ENCODE data around the gene TIGIT.

Gene TIGIT

GRCh38 chr3:114320246-114320645 lies 26.4 kb downstream of the TIGIT start:
- no peak for DNase-seq (ENCODE audit: low read depth)
- TF ChIP-seq, protein P1, sequence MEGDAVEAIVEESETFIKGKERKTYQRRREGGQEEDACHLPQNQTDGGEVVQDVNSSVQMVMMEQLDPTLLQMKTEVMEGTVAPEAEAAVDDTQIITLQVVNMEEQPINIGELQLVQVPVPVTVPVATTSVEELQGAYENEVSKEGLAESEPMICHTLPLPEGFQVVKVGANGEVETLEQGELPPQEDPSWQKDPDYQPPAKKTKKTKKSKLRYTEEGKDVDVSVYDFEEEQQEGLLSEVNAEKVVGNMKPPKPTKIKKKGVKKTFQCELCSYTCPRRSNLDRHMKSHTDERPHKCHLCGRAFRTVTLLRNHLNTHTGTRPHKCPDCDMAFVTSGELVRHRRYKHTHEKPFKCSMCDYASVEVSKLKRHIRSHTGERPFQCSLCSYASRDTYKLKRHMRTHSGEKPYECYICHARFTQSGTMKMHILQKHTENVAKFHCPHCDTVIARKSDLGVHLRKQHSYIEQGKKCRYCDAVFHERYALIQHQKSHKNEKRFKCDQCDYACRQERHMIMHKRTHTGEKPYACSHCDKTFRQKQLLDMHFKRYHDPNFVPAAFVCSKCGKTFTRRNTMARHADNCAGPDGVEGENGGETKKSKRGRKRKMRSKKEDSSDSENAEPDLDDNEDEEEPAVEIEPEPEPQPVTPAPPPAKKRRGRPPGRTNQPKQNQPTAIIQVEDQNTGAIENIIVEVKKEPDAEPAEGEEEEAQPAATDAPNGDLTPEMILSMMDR (IDR thresholded peaks at IDR 0.05; ENCODE audit: low read depth, low read length, missing control alignments) = no peak
- in situ Hi-C loops (cut with HindIII; ENCODE audit: low sequenced_read_pairs) = no loop called here
- no peak overlapping the region for H3K4me3 ChIP-seq (ENCODE audit: low read depth, low read length)

GRCh38 chr3:114323546-114324254 lies 29.9 kb downstream of the TIGIT start:
- DNase-seq (ENCODE audit: low read depth) = no peak
- in situ Hi-C loops (cut with HindIII; ENCODE audit: low sequenced_read_pairs) = no loop called here
- no peak overlapping the region for H3K4me3 ChIP-seq (ENCODE audit: low read depth, low read length)
- TF ChIP-seq, protein P1 (IDR thresholded peaks at IDR 0.05; ENCODE audit: low read depth, low read length, missing control alignments) = no peak

DNA sequence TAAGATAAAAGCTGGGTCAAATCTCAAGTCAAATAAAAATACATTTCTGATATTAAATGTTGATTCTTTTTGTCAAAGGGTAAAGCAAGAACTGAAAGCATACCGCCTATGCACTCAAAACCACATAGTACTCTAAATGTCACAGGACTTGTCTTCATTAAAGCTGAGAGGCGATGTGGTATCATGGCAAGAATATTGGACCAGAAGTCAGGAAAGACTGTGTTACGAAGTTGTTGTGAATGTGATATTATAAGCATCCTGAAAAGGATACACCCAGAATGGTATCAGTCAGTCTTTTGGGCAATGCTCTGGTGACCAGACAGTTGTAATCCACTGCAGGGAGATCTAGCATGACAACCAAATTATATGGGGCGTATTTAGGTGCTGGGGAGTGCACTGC lies 33.8 kb downstream of the TIGIT start:
- TF ChIP-seq, protein P1 (IDR thresholded peaks at IDR 0.05; ENCODE audit: low read depth, low read length, missing control alignments) = no peak
- no peak overlapping the region for H3K4me3 ChIP-seq (ENCODE audit: low read depth, low read length)
- in situ Hi-C loops (cut with HindIII; ENCODE audit: low sequenced_read_pairs) = no loop called here
- DNase-seq (ENCODE audit: low read depth) = no peak

DNA sequence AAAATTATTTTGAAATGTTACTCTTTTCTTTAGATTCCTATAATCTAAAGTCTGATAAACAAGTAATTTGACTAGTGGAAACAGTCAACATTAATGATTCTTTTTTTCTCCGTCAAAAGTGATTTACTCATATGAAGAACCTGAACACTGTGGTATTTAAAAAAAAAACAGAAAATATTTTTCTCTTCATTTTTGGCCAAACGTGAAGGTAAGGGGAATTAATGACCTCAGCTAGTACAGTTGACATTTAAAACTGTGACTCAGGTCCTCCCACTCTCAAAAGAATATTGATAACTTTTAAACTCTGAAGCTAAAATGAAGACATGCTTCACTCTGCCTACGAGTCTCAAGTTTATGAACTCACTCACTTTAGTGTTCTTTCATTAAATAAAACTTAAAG lies 34.5 kb downstream of the TIGIT start:
- in situ Hi-C loops (cut with HindIII; ENCODE audit: low sequenced_read_pairs) = no loop called here
- TF ChIP-seq, protein P1 (IDR thresholded peaks at IDR 0.05; ENCODE audit: low read depth, low read length, missing control alignments) = no peak
- no peak for DNase-seq (ENCODE audit: low read depth)
- no peak overlapping the region for H3K4me3 ChIP-seq (ENCODE audit: low read depth, low read length)

- no peak for DNase-seq (ENCODE audit: low read depth)
- TF ChIP-seq, protein P1 (IDR thresholded peaks at IDR 0.05; ENCODE audit: low read depth, low read length, missing control alignments) = no peak
- H3K4me3 ChIP-seq (ENCODE audit: low read depth, low read length) = no peak overlapping the region
- in situ Hi-C loops (cut with HindIII; ENCODE audit: low sequenced_read_pairs) = no loop called here
Measured at GRCh38 chr3:114329823-114330222, 36.0 kb downstream of the TIGIT start.

DNA sequence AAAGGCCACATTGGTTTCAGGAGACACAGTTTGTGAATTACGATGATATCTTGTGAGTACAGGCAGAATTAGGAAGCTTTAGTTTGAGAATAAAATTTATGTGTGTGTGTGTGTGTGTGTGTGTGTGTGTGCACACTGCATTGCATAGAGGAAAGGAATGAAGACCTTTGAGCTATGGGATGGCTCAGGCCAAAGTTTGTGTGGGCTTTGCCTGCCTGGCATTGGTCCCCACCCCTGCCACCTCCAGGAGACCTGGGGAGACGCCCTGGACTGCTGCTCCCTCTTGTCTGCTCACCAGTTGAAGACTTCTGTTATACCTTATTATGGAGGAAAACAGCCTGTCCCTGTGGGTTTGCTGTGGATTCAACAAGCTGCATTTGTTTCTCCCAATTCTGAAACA lies 37.2 kb downstream of the TIGIT start:
- DNase-seq (ENCODE audit: low read depth) = no peak
- no peak overlapping the region for H3K4me3 ChIP-seq (ENCODE audit: low read depth, low read length)
- TF ChIP-seq, protein P1 (IDR thresholded peaks at IDR 0.05; ENCODE audit: low read depth, low read length, missing control alignments) = no peak
- in situ Hi-C loops (cut with HindIII; ENCODE audit: low sequenced_read_pairs) = no loop called here

All from astrocyte of the cerebellum (primary cell).